GM23338 (cell line): ENCODE data around the gene UBE2R2.

Source experiments
- CREB1 ChIP-seq: fragments of 250-450 bp; sonication (Bioruptor Pico); IDR thresholded peaks from 2 replicates; pipeline ENCODE4 v1.5.0; 2020; ENCODE audit warnings: low read depth, mild to moderate bottlenecking, moderate library complexity
- EZH2 ChIP-seq: fragments of 200-600 bp; sonication (generic); IDR thresholded peaks from one replicate; pipeline ENCODE4 v1.8.0; 2017; ENCODE audit warnings: antibody characterized with exemption, mild to moderate bottlenecking, low read depth; ENCODE audit not compliant: unreplicated experiment
- EZH2phosphoT487 ChIP-seq: fragments of 200-600 bp; sonication (generic); IDR thresholded peaks from one replicate; pipeline ENCODE4 v1.8.1; 2018; ENCODE audit warnings: antibody characterized with exemption; ENCODE audit not compliant: unreplicated experiment
- JUNB ChIP-seq: IDR thresholded peaks from one replicate; pipeline ENCODE4 v1.6.1; 2016; ENCODE audit warnings: antibody characterized with exemption; ENCODE audit not compliant: unreplicated experiment
- POLR2AphosphoS5 ChIP-seq: IDR thresholded peaks from 2 replicates; pipeline ENCODE4 v1.6.1; 2016; ENCODE audit warnings: antibody characterized with exemption, low read depth
- STAT1 ChIP-seq: IDR thresholded peaks from one replicate; pipeline ENCODE4 v1.6.1; 2016; ENCODE audit warnings: antibody characterized with exemption; ENCODE audit not compliant: unreplicated experiment
- ZNF331 ChIP-seq: fragments of 250-450 bp; sonication (Bioruptor Pico); IDR thresholded peaks from 2 replicates; pipeline ENCODE4 v1.5.0; 2020; ENCODE audit warnings: low read depth, mild to moderate bottlenecking, moderate library complexity
- TF ChIP-seq, protein P1 (sequence below), 2 experiments: fragments of 200-600 bp in 1 of 2; sonication (generic) in 1 of 2; conservative IDR thresholded peaks; 2 replicates each; pipeline versions ENCODE4 v1.5.1 to v1.6.1; 2016 to 2017; ENCODE audit warnings: antibody characterized with exemption in 2 of 2, low read depth in 2 of 2, mild to moderate bottlenecking in 2 of 2, moderate library complexity in 1 of 2
- TF ChIP-seq, protein P2 (sequence below): fragments of 250-450 bp; sonication (Bioruptor Pico); IDR thresholded peaks from 2 replicates; pipeline ENCODE4 v1.5.0; 2020; ENCODE audit warnings: mild to moderate bottlenecking, moderate library complexity
- TF ChIP-seq, protein P3 (sequence below): IDR thresholded peaks from one replicate; pipeline ENCODE4 v1.6.1; 2018; ENCODE audit warnings: antibody characterized with exemption; ENCODE audit not compliant: unreplicated experiment

DNA sequence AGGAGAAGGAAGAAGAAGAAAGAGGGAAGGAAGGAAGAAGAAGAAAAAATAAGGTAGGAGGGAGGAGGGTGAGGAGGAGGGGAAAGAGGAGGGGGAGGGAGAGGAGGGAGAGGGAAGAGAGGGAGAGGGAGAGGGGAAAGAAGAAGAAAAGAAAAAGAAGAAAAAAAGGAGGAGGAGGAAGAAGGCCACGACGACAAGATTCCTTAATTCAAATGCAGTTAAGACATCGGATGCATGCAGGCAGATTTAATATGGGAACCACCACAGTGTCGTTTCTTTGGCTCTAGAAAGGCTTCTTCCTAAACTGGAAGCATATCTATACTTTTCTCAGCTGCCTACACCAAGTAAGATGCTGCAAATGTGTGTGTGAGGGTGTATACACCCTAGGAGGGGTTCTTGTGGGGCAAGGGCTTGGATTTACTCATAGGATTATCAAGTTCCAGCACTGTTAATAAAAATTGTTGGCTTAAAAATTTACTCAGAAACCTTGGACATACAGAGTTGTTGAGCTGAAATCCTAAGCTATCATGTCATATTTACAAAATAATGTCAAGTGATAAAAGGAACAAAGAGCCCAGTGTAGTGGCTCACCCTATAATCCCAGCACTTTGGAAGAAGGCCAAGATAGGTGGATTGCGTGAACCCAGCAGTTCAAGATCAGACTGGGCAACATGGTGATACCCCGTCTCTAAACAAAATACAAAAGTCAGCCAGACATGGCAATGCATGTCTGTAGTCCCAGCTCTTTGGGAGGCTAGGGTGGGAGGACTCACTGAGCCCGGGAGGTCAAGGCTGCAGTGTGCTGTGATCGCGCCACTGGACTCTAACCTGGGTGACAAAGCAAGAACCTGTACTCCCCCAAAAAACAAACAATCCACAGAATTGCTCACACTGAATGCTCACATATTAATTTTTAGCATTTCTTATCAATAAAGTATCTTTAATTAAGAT, 123.2 kb downstream of the UBE2R2 start:
- TF ChIP-seq, protein P1, sequence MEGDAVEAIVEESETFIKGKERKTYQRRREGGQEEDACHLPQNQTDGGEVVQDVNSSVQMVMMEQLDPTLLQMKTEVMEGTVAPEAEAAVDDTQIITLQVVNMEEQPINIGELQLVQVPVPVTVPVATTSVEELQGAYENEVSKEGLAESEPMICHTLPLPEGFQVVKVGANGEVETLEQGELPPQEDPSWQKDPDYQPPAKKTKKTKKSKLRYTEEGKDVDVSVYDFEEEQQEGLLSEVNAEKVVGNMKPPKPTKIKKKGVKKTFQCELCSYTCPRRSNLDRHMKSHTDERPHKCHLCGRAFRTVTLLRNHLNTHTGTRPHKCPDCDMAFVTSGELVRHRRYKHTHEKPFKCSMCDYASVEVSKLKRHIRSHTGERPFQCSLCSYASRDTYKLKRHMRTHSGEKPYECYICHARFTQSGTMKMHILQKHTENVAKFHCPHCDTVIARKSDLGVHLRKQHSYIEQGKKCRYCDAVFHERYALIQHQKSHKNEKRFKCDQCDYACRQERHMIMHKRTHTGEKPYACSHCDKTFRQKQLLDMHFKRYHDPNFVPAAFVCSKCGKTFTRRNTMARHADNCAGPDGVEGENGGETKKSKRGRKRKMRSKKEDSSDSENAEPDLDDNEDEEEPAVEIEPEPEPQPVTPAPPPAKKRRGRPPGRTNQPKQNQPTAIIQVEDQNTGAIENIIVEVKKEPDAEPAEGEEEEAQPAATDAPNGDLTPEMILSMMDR (conservative IDR thresholded peaks at IDR 0.05; ENCODE audit: low read depth in 2 of 2), result no peak
- TF ChIP-seq EZH2phosphoT487 (no peak), POLR2AphosphoS5 (no peak), EZH2 (no peak), JUNB (no peak), STAT1 (no peak), CREB1 (CRISPR knock-in tag) (no peak), ZNF331 (CRISPR knock-in tag) (no peak)
- TF ChIP-seq, protein P2, sequence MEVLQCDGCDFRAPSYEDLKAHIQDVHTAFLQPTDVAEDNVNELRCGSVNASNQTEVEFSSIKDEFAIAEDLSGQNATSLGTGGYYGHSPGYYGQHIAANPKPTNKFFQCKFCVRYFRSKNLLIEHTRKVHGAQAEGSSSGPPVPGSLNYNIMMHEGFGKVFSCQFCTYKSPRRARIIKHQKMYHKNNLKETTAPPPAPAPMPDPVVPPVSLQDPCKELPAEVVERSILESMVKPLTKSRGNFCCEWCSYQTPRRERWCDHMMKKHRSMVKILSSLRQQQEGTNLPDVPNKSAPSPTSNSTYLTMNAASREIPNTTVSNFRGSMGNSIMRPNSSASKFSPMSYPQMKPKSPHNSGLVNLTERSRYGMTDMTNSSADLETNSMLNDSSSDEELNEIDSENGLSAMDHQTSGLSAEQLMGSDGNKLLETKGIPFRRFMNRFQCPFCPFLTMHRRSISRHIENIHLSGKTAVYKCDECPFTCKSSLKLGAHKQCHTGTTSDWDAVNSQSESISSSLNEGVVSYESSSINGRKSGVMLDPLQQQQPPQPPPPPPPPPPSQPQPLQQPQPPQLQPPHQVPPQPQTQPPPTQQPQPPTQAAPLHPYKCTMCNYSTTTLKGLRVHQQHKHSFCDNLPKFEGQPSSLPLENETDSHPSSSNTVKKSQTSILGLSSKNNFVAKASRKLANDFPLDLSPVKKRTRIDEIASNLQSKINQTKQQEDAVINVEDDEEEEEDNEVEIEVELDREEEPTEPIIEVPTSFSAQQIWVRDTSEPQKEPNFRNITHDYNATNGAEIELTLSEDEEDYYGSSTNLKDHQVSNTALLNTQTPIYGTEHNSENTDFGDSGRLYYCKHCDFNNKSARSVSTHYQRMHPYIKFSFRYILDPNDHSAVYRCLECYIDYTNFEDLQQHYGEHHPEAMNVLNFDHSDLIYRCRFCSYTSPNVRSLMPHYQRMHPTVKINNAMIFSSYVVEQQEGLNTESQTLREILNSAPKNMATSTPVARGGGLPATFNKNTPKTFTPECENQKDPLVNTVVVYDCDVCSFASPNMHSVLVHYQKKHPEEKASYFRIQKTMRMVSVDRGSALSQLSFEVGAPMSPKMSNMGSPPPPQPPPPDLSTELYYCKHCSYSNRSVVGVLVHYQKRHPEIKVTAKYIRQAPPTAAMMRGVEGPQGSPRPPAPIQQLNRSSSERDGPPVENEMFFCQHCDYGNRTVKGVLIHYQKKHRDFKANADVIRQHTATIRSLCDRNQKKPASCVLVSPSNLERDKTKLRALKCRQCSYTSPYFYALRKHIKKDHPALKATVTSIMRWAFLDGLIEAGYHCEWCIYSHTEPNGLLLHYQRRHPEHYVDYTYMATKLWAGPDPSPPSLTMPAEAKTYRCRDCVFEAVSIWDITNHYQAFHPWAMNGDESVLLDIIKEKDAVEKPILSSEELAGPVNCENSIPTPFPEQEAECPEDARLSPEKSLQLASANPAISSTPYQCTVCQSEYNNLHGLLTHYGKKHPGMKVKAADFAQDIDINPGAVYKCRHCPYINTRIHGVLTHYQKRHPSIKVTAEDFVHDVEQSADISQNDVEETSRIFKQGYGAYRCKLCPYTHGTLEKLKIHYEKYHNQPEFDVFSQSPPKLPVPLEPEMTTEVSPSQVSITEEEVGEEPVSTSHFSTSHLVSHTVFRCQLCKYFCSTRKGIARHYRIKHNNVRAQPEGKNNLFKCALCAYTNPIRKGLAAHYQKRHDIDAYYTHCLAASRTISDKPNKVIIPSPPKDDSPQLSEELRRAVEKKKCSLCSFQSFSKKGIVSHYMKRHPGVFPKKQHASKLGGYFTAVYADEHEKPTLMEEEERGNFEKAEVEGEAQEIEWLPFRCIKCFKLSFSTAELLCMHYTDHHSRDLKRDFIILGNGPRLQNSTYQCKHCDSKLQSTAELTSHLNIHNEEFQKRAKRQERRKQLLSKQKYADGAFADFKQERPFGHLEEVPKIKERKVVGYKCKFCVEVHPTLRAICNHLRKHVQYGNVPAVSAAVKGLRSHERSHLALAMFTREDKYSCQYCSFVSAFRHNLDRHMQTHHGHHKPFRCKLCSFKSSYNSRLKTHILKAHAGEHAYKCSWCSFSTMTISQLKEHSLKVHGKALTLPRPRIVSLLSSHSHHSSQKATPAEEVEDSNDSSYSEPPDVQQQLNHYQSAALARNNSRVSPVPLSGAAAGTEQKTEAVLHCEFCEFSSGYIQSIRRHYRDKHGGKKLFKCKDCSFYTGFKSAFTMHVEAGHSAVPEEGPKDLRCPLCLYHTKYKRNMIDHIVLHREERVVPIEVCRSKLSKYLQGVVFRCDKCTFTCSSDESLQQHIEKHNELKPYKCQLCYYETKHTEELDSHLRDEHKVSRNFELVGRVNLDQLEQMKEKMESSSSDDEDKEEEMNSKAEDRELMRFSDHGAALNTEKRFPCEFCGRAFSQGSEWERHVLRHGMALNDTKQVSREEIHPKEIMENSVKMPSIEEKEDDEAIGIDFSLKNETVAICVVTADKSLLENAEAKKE, result no peak
- TF ChIP-seq, protein P3, sequence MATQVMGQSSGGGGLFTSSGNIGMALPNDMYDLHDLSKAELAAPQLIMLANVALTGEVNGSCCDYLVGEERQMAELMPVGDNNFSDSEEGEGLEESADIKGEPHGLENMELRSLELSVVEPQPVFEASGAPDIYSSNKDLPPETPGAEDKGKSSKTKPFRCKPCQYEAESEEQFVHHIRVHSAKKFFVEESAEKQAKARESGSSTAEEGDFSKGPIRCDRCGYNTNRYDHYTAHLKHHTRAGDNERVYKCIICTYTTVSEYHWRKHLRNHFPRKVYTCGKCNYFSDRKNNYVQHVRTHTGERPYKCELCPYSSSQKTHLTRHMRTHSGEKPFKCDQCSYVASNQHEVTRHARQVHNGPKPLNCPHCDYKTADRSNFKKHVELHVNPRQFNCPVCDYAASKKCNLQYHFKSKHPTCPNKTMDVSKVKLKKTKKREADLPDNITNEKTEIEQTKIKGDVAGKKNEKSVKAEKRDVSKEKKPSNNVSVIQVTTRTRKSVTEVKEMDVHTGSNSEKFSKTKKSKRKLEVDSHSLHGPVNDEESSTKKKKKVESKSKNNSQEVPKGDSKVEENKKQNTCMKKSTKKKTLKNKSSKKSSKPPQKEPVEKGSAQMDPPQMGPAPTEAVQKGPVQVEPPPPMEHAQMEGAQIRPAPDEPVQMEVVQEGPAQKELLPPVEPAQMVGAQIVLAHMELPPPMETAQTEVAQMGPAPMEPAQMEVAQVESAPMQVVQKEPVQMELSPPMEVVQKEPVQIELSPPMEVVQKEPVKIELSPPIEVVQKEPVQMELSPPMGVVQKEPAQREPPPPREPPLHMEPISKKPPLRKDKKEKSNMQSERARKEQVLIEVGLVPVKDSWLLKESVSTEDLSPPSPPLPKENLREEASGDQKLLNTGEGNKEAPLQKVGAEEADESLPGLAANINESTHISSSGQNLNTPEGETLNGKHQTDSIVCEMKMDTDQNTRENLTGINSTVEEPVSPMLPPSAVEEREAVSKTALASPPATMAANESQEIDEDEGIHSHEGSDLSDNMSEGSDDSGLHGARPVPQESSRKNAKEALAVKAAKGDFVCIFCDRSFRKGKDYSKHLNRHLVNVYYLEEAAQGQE, result no peak
